Upper lobe of left lung (tissue), 4 donors: ENCODE data around the gene LARP7.

ENCODE experiments used
- POLR2AphosphoS5 ChIP-seq, 2 donors: sonication (generic); formaldehyde crosslinking; IDR thresholded peaks; one replicate each; pipeline ENCODE4 v1.5.1; 2017; ENCODE audit warnings: antibody characterized with exemption in 2 of 2
- TF ChIP-seq, protein P1 (sequence below), 6 experiments: fragments of 450-650 bp in 4 of 6; fragments of 200-600 bp in 2 of 6; sonication (generic) in 2 of 6; IDR thresholded peaks; one replicate each; pipeline ENCODE4 v1.5.1; 2016 to 2019; ENCODE audit warnings: antibody characterized with exemption in 6 of 6

GRCh38 chr4:112700679-112701078 lies 63.7 kb downstream of the LARP7 start:
- TF ChIP-seq POLR2AphosphoS5 (IDR thresholded peaks at IDR 0.05): no peak
- TF ChIP-seq, protein P1, sequence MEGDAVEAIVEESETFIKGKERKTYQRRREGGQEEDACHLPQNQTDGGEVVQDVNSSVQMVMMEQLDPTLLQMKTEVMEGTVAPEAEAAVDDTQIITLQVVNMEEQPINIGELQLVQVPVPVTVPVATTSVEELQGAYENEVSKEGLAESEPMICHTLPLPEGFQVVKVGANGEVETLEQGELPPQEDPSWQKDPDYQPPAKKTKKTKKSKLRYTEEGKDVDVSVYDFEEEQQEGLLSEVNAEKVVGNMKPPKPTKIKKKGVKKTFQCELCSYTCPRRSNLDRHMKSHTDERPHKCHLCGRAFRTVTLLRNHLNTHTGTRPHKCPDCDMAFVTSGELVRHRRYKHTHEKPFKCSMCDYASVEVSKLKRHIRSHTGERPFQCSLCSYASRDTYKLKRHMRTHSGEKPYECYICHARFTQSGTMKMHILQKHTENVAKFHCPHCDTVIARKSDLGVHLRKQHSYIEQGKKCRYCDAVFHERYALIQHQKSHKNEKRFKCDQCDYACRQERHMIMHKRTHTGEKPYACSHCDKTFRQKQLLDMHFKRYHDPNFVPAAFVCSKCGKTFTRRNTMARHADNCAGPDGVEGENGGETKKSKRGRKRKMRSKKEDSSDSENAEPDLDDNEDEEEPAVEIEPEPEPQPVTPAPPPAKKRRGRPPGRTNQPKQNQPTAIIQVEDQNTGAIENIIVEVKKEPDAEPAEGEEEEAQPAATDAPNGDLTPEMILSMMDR (IDR thresholded peaks at IDR 0.05): no peak
